ENCODE data around the gene COX6B1. TPM values are rescaled to one million over a fixed set of nuclear protein-coding genes. Genes with fewer than 3 reads are reported as not detected.
"Not testable (repeated sequence)": the region's sequence is repeated elsewhere in the genome, so short reads cannot be mapped to it uniquely, and the experiment has no call there.

COX6B1 gene
- total and polyA plus RNA-seq, 2 of the 8 experiments (the other 6 are each of a cell fraction or from before 2014, with no cell fraction given): 437 to 1,052 TPM

DNA sequence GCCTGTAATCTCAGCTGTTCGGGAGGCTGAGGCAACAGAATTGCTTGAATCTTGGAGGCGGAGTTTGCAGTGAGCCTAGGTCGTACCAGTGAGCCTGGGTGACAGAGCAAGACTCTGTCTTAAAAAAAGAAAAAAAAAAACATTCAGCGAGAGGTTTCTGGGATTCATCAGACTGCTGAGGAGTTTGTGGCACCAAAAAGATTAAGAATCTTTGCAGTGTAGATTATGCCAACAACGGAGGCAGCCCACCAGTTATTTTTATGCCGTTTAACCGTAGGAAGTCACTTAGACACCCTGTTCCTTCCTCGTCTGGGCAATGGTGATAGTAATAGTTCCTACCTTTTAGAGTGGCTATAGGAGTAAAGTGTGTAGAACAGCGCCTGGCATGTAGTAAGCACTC lies 2.5 kb downstream of the COX6B1 start (continued):
- TF ChIP-seq RAD21 (IDR thresholded peaks at IDR 0.05 in 1 of 2, conservative IDR thresholded peaks at IDR 0.05 in 1 of 2; ENCODE audit: low read depth in 2 of 2, low read length in 2 of 2) (no peak), SIRT6 (IDR thresholded peaks at IDR 0.05; ENCODE audit: low read length) (no peak), CTBP2 (IDR thresholded peaks at IDR 0.05; ENCODE audit: borderline replicate concordance, insufficient read depth, insufficient read length, low read length) (no peak)

DNA sequence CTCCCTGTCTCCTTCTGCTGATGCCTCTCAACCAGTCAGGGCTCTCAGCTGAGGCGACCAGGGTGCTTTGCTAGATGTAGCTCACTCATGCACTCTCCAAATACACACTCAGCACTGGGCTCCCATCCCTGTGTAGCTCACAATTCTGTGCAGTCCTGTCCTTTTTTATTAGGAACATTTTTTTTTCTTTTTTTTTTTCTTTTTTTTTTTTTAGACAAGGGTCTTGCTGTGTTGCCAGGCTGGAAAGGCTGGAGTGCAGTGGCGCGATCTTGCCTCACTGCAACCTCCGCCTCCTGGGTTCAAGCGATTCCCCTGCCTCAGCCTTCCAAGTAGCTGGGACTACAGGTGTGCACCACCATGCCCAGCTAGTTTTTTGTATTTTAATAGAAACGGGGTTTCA lies 6.7 kb downstream of the COX6B1 start:
- H2BK12ac ChIP-seq (ENCODE audit: low read depth, low read length); H4K5ac ChIP-seq (ENCODE audit: insufficient read length, low read depth, low read length); H3K4me2 ChIP-seq (ENCODE audit: insufficient read depth in 1 of 2, low read depth in 2 of 2, low read length in 2 of 2); H3K79me2 ChIP-seq (ENCODE audit: control insufficient read depth in 1 of 2, insufficient read depth in 2 of 2, low read length in 2 of 2); H2BK5ac ChIP-seq (ENCODE audit: low read depth, low read length); H4K91ac ChIP-seq (replicated peaks; ENCODE audit: insufficient read length, low read length); DNase-seq (ENCODE audit: low read depth in 1 of 2, low spot score in 2 of 2); H3K9me3 ChIP-seq (ENCODE audit: insufficient read depth in 2 of 2, low read depth in 1 of 2, low read length in 1 of 2); H3K18ac ChIP-seq (ENCODE audit: extremely low read depth, low read length); H3K27me3 ChIP-seq (replicated peaks in 1 of 4; ENCODE audit: control insufficient read depth in 3 of 4, extremely low read depth in 1 of 4, insufficient read depth in 3 of 4, low read length in 3 of 4); H3K56ac ChIP-seq (replicated peaks; ENCODE audit: insufficient read length, low read depth, low read length); H3K79me1 ChIP-seq (ENCODE audit: low read depth, low read length); H3K4me1 ChIP-seq (replicated peaks in 1 of 4; ENCODE audit: control insufficient read depth in 3 of 4, insufficient read depth in 4 of 4, low read length in 3 of 4); H3K4me3 ChIP-seq (ENCODE audit: extremely low read depth in 1 of 4, insufficient read depth in 2 of 4, low read depth in 3 of 4, low read length in 4 of 4); H2AK5ac ChIP-seq (ENCODE audit: low read depth, low read length); H3K23ac ChIP-seq (ENCODE audit: insufficient read length); H3K4ac ChIP-seq (replicated peaks; ENCODE audit: insufficient read length, low read depth, low read length); H3K27ac ChIP-seq (ENCODE audit: low read depth, low read length); H3K9ac ChIP-seq (replicated peaks in 1 of 4; ENCODE audit: extremely low read depth in 1 of 4, low read depth in 3 of 4, low read length in 3 of 4); H2BK20ac ChIP-seq (ENCODE audit: low read length); POLR2A ChIA-PET (ENCODE audit: partially characterized antibody); FAIRE-seq; H3K23me2 ChIP-seq (ENCODE audit: low read depth, low read length); H4K8ac ChIP-seq (ENCODE audit: extremely low read depth, insufficient read depth, low read length); H3K14ac ChIP-seq (ENCODE audit: insufficient read length); H2BK15ac ChIP-seq (ENCODE audit: low read length); H2AFZ ChIP-seq (ENCODE audit: low read length); H2BK120ac ChIP-seq (replicated peaks; ENCODE audit: low read depth, low read length): not testable (repeated sequence)
- 98% methylated on average over 5 of the region's 6 CpGs; no CpG with 5 or more reads in 1 of the 2 experiments for WGBS, 2 experiments (ENCODE audit: extremely low coverage in 1 of 2, insufficient coverage in 1 of 2, insufficient read length in 1 of 2, insufficient replicate concordance in 2 of 2, low coverage in 1 of 2, low lambda C conversion rate in 2 of 2, missing lambda C conversion rate in 1 of 2)
- H3K36me3 ChIP-seq (ENCODE audit: control insufficient read depth in 2 of 4, insufficient read depth in 4 of 4, low read length in 3 of 4): peaks cover 9 to 54% (median 35%) of the 10 kb centered on the region in 4 experiments
- H4K20me1 ChIP-seq (replicated peaks in 1 of 2; ENCODE audit: control insufficient read depth in 1 of 2, insufficient read depth in 2 of 2, low read length in 2 of 2): peaks cover 0 to 16% of the 10 kb centered on the region in 2 experiments
- CTCF ChIA-PET (ENCODE audit: partially characterized antibody): interaction anchor here (0.7 to 1.9 kb wide), 4 partner anchors 65 to 302 kb away, joined by 3 to 7 read pairs (median 4); no protein-coding TSS in a partner anchor
